HG03039 (cell line): ENCODE measurements around the gene RPL12.

Experiments
- ATAC-seq: cut with Tn5 transposase; IDR thresholded peaks from one replicate; pipeline ENCODE4 v1.9.1; 2021; ENCODE audit warnings: mild to moderate bottlenecking, moderate library complexity; ENCODE audit not compliant: unreplicated experiment

The RPL12 gene

GRCh38 chr9:127405344-127406125 lies 45.7 kb downstream of the RPL12 start:
- ATAC-seq = no peak

- no peak for ATAC-seq
Observed at GRCh38 chr9:127404631-127405030, 46.6 kb downstream of the RPL12 start.

GRCh38 chr9:127403507-127404192 lies 47.6 kb downstream of the RPL12 start:
- ATAC-seq = no peak

GRCh38 chr9:127402401-127403090 lies 48.7 kb downstream of the RPL12 start:
- no peak for ATAC-seq

GRCh38 chr9:127399736-127400269 lies 51.4 kb downstream of the RPL12 start:
- no peak for ATAC-seq

GRCh38 chr9:127398715-127399400 lies 52.3 kb downstream of the RPL12 start:
- no peak for ATAC-seq

- ATAC-seq = no peak
Observed at GRCh38 chr9:127398275-127398647, 52.9 kb downstream of the RPL12 start.
